ENCODE measurements around the gene ICE2. TPM values are rescaled to one million over a fixed set of nuclear protein-coding genes. Genes with fewer than 3 reads are reported as not detected.

The ICE2 gene
- total and polyA plus RNA-seq, 2 of the 8 experiments (the other 6 are each of a cell fraction or from before 2014, with no cell fraction given) = 40.0 to 87.3 TPM

GRCh38 chr15:60486742-60487141 is 7.8 kb upstream of the ICE2 start (continued):
- TF ChIP-seq CHD7 (IDR thresholded peaks at IDR 0.05; ENCODE audit: insufficient replicate concordance, low read length) (no peak), CREB1 (IDR thresholded peaks at IDR 0.05) (no peak), TEAD4 (IDR thresholded peaks at IDR 0.05; ENCODE audit: low read depth, low read length) (no peak), CBX8 (IDR thresholded peaks at IDR 0.05; ENCODE audit: borderline replicate concordance, low read depth, low read length) (no peak), CHD2 (IDR thresholded peaks at IDR 0.05; ENCODE audit: low read length) (no peak), SUZ12 (IDR thresholded peaks at IDR 0.05; ENCODE audit: low read length) (no peak), CEBPB (IDR thresholded peaks at IDR 0.05; ENCODE audit: low read depth, low read length) (no peak), CTBP2 (IDR thresholded peaks at IDR 0.05; ENCODE audit: borderline replicate concordance, insufficient read depth, insufficient read length, low read length) (no peak), PHF8 (conservative IDR thresholded peaks at IDR 0.05; ENCODE audit: low read depth, low read length) (no peak), HDAC2 (IDR thresholded peaks at IDR 0.05; ENCODE audit: borderline replicate concordance in 1 of 2, low read depth in 2 of 2, low read length in 2 of 2) (no peak), GTF2F1 (IDR thresholded peaks at IDR 0.05; ENCODE audit: borderline replicate concordance, low read depth, low read length) (no peak), NRF1 (IDR thresholded peaks at IDR 0.05; ENCODE audit: low read depth, low read length) (no peak)

Measured in H1 (cell line).